ENCODE results near the gene DNAH7. TPM values are rescaled to one million over a fixed set of nuclear protein-coding genes. Genes with fewer than 3 reads are reported as not detected.

The DNAH7 gene
- total and polyA plus RNA-seq, 2 experiments from 2014 or later: 0.35 to 1.1 TPM

GRCh38 chr2:195898505-195899191, 170.0 kb downstream of the DNAH7 start:
- H3K9me2 ChIP-seq (ENCODE audit: insufficient read depth): no peaks in the 10 kb centered on the region
- no peak overlapping the region for H3K4me2 ChIP-seq
- no peaks in the 10 kb centered on the region for H4K20me1 ChIP-seq (replicated peaks; ENCODE audit: insufficient read depth)
- H2AFZ ChIP-seq: peak overlapping the region; percentile 5; the same call in 1 of the 2 replicates
- TF ChIP-seq ZNF462 (CRISPR knock-in tag; IDR thresholded peaks at IDR 0.05): no peak
- no peak for TF ChIP-seq ZNF331 (CRISPR knock-in tag; IDR thresholded peaks at IDR 0.05; ENCODE audit: low read depth)
- TF ChIP-seq CREB1 (CRISPR knock-in tag; IDR thresholded peaks at IDR 0.05; ENCODE audit: low read depth): no peak
- no peak for TF ChIP-seq ZNF114 (CRISPR knock-in tag; IDR thresholded peaks at IDR 0.05)
- no peak for TF ChIP-seq NANOG (IDR thresholded peaks at IDR 0.05; ENCODE audit: borderline replicate concordance)
- no peak for TF ChIP-seq JUNB (IDR thresholded peaks at IDR 0.05; ENCODE audit: unreplicated experiment)
- TF ChIP-seq ETS1 (IDR thresholded peaks at IDR 0.05): no peak
- TF ChIP-seq EZH2phosphoT487 (IDR thresholded peaks at IDR 0.05; ENCODE audit: unreplicated experiment): no peak
- TF ChIP-seq CTCF (conservative IDR thresholded peaks at IDR 0.05; ENCODE audit: low read depth in 2 of 2): no peak
- TF ChIP-seq POLR2AphosphoS5 (IDR thresholded peaks at IDR 0.05; ENCODE audit: low read depth): no peak
- no peak for TF ChIP-seq REST (IDR thresholded peaks at IDR 0.05; ENCODE audit: unreplicated experiment)
- no peak for TF ChIP-seq EZH2 (IDR thresholded peaks at IDR 0.05; ENCODE audit: low read depth, unreplicated experiment)
- no peak for TF ChIP-seq STAT1 (IDR thresholded peaks at IDR 0.05; ENCODE audit: unreplicated experiment)
- H3F3A ChIP-seq (replicated peaks; ENCODE audit: low read depth): no peaks in the 10 kb centered on the region
- Mint-ChIP-seq H3K4me1 (no peaks in the 10 kb centered on the region), H3K27ac (no peak overlapping the region), H3K36me3 (ENCODE audit: low read depth) (no peaks in the 10 kb centered on the region), H3K27me3 (ENCODE audit: insufficient read depth, low read depth, poor library complexity) (no peaks in the 10 kb centered on the region), H3K9me3 (no peaks in the 10 kb centered on the region), H3K4me3 (no peak overlapping the region)
- H3K27me3 ChIP-seq (ENCODE audit: insufficient read depth): no peaks in the 10 kb centered on the region
- no peak for ATAC-seq
- no peaks in the 10 kb centered on the region for H3K79me2 ChIP-seq (replicated peaks; ENCODE audit: insufficient read depth)
- H3K4me1 ChIP-seq (ENCODE audit: insufficient read depth): no peaks in the 10 kb centered on the region
- H3K4me3 ChIP-seq: no peak overlapping the region
- no peak overlapping the region for H3K27ac ChIP-seq (ENCODE audit: low read depth)
- H3K36me3 ChIP-seq (ENCODE audit: insufficient read depth): no peaks in the 10 kb centered on the region
- no peak for DNase-seq (ENCODE audit: low spot score)
